Stimulated activated CD8-positive, alpha-beta memory T cell treated with anti-CD3 and anti-CD28 coated beads, Interleukin-4, amount 100 ng/mL, for 4 hours (primary cell): ENCODE results near the gene MYH1.
"Not testable (repeated sequence)": the region's sequence is repeated elsewhere in the genome, so short reads cannot be mapped to it uniquely, and the experiment has no call there.

ENCODE experiments used
- DNase-seq, 2 donors: peaks; one replicate each; pipeline ENCODE4 v3.0.0-alpha.2; 2020; ENCODE audit warnings: low read depth in 2 of 2, low spot score in 1 of 2

Gene MYH1

DNA sequence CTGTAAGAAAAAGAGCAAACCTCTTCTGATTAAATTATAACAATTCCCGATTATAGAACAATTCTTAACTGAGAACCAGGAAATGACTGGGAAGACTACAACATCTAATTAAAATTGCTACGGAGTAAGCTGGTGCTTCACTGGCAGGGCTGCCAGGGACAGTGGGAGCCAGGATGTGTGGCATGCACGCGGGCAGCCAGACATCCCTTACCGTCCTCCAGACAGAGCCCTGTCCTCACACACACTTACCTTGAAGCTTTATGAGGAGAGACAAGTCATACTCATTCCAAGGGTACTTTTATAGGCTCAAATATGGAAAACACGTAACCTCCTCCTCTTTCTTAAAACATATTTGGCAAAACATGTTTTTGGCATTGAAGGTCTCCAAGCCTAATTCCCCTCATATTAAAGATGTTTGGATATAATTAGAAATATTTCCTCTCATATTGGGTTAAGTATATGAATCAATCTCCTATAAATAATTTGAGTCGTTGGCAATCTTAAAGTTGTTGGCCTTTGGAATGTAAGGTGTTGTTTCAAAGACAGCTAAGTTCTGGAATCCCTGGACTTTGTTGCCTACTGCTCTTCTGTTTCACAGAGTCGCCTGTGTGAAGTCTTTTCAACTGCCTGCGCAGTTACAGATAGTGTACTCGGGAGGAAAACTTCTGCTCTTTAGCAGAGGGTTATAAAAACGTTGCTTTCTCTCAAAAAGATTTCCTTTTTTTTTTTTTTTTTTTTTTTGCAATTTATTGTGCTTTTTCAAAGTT lies at the start of gene MYH1:
TSS of gene MYH1 (minus strand) at position 272 of the 767 bp plus-strand sequence. CDS start 1,900 bp downstream, outside the sequence.
- DNase-seq: no peak

DNA sequence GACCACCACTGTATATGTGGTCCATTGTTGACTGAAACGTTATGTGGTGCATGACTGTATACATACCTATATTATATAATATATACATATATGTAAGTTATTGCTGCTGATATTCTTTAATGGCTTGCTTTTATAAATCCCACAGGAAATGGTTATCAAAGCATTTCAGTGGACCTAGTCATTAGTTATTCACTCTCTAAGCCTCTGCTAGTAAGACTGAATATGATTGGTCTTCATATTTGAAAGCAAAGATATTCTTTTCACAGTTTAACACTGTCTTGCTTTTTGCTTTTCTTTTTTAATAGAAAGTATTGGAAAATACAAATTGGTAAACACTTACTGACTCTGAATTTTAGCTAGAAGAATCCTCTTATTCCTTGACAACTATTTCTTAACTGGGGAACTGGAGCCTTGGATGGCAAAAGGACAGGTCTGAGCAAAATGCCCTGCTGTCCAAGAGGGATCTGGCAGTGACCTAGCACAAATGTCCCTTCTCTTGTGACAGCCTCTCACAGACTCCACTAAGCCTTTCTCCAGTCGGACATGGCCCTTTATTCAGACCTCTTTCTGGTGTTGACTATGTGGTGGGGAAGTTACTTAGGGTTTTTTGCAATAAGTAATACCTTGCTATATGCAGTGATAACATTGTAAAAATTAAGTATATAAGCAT lies 45.8 kb upstream of the MYH1 start:
- DNase-seq: no peak

DNA sequence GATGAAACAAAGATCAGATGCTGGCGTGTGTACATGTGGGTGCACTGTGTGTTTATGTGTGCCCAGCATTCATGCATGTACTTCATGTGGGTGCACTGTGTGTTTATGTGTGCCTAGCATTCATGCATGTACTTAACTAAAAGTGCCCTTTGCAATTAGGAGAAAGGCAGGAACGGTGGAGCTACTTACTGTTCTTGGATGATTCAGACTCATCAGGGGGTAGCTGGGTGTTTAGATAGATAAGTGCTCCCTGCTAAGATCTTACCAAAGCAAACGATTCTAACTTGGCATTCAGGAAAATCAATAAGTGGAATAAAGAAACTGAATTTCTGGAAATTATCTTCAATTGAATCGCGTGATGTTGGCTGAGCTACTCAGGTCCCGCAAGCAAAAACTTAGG lies 39.7 kb upstream of the MYH1 start:
- DNase-seq: no peak

DNA sequence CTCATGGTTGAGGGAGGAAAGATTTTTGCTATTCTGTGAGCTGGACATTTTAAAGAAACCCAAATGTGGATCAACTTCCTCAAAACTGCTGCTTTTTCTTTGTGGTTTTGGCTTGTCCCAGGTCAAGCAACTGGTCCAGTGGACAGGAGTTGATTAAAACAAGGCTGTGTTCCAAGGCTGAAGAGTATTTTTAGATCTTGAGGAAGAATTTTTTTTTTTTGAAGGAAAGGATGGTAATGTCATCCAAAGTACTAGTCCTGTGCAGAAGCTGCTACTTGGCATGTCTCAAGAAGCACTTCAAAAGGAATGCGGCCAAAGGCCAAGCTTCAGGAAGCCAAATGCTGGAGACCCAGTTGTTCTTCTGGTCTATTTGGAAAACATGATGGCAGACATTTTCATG lies 39.1 kb upstream of the MYH1 start:
- DNase-seq: no peak

DNA sequence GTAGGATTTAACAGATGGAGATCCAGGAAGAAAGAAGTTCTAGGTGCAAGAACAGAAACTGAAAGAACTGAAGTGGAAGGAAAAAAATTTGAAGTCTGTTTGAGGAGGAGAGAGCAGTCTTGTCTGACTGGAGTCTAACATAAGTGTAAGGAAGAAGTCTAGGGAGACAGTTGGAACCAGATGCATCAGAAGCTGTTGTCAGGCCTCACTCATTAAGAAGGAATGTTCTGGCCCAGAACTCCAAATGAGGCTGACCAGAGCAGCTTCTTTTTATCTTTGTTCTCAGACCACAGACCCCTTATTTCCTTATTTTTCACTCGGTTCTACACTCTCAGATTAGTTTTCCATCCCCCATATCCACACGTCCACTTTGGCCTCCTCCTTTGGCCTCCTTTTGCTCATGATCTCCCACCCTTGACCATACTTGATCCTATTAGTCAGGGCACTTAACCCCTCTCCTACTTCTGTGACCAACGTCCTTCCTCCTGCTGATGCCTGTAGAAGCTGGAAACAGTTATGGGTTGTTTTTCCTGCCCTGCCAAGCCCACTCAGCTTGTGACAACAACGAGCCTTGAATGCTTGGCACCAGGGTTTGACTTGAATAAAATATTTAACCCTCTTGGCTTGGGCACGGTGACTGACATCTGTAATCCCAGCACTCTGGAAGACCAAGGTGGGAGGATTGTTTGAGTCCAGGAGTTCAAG lies 38.1 kb upstream of the MYH1 start:
- DNase-seq: no peak

DNA sequence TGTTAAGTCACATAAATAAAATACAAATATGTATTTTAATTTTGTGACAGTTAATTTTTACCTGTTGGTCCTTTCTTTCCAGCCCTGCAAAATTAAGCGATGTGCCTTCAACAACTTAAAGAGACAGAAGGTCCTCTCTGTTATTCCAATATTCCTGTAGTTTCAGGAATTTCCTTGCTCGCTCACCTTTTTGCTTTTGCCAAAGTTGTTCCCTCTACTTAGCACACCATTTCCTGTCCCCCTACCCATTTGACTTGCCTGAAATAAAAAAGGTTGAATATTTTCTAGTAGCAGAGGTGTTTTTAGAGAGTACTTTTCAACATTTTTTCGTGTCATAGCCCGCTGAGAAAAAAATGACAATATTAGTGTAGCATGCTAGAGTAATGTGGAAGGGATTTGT lies 31.7 kb upstream of the MYH1 start:
- DNase-seq: no peak

DNA sequence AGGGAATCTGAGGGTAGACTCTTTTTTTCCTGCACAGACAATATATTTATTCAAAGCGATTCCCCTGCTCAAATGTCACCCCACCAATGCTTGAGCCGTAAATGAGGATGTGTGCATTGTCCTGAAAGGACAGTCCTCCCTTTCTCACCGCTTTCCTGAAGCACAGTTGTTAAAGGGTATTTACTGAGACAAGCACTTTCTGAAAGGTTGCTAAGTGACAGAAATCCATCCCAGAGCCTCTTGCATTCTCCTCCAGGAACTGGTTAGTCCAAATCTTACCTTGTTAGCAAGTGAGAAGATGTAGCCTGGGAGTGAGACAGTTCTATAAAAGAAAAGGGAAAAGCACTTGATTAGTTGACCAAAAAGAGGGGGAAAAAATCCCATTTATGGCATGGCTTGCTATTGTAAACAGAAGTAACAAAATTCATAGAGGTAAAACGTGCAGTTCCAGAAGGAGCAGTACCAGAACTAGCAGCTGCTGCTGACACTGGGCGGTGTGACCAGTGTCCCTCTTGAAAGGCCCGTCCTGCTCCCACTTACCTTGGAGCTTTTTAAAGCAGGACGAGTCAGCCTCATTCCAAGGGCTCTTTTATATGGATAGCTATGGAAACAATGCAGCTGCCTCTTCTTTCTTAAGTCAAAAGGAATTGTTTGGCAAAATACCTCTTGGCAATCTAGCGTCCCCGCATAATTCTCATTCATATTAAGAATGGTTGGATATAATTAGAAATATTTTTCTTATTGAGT lies 30.9 kb upstream of the MYH1 start, which contains the start of gene MYH2:
TSS of gene MYH2 (minus strand) at position 563 of the 747 bp plus-strand sequence. CDS start 1,738 bp downstream, outside the sequence.
- no peak for DNase-seq

DNA sequence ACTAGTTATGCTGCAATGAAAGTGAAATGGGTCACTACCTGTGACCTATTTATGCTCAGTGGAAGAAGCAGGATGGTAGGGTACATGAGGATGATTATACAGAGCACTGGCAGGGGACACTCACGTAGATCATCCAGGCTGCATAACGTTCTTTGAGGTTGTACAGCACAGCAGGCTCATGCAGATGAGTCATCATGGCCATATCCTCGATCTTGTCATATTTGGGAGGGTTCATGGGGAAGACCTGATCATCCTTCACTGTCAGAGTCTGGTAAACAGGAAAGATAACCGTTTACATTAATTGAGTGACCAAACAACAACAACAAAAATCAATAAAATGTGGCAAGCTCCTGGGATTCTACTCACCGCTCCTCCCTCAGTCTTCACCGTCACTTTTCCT lies 29.0 kb upstream of the MYH1 start:
- DNase-seq: no peak

DNA sequence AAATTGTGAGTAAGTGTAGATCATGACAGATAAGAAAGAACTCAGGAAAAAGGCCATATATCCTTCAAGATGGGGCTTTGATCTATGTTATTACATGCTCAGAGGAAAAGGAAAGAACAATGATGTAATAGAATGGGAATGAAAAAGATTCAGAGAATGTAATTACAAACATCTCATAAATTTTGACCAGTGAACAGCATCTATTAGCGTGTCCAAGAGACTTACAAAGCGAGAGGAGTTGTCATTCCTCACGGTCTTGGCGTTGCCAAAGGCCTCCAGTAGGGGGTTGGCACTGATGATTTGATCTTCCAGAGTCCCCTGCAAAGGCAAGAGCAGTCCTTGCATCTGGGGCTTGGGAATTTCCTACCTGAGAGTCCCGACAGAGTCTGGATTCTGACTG lies 25.1 kb upstream of the MYH1 start:
- not testable (repeated sequence) for DNase-seq

DNA sequence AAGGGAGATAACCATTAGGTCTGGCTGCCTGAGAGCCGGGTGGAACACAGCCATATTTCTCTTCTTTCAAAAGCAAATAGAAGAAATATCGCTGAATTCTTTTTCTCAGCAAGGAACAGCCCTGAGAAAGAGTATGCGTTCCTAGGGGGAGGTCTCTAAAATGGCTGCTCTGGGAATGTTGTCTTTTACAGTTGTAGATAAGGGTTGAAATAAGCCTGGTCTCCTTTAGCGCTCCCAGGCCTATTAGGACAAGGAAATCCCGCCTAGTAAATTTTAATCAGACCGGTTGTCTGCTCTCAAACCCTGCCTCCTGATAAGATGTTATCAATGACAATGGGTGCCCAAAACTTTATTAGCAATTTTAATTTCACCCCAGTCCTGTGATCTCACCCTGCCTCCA lies 22.8 kb upstream of the MYH1 start:
- DNase-seq: not testable (repeated sequence)

DNA sequence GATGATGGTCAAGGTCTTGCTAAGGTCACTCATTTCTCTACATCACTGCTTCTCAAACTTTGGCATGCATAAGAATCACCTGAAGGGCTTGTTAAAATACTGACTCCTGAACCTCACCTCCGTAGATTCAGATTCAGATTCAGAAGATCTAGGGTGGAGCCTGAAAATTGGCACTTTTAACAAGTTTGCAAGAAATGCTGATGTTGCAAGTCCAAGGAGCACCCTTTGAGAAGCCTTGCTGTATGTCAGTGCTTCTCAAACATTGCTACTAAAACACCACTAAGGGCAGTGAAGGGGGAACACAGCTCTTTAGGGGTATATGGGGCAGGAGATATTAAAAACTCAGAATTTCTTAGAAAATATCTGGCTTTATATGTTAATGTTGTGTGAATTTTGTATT lies 13.7 kb upstream of the MYH1 start:
- no peak for DNase-seq

DNA sequence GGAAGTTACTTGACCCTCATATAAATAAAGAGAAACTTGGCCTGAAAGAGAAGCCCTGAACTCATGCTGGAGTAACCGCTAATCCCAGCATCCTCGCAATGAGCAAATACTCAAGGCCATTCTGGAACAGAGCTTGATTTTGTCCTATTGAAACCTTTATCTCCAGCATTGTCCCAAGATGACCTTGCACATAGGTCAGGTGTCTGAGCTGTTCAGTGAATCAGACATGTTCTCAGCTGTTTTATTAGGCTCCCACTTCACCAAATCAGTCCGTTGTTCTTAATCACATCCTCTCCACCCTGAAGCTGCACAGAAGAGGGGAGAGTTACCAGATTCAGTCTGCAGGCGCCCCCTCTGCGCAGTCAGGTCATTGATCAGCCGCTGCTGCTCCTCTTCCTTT lies 9.1 kb upstream of the MYH1 start:
- DNase-seq: no peak

DNA sequence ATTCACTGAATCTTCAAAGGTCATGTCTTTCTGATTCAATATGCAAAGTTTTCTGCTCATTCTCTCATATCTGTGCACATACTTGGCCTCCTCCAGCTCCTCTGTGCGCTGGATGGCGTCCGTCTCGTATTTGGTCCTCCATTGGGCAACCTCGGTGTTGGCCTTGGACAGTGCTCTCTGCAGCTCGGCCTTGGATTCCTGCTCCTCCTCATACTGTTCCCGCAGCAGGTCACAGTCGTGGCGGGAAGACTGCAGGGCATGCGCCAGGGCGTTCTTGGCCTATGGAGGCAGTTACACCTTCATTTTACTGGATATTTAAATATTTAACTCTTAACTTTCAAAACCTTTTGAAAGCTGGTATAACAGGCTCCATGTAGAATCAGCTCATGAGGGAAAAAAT lies 8.2 kb upstream of the MYH1 start:
- DNase-seq: no peak

DNA sequence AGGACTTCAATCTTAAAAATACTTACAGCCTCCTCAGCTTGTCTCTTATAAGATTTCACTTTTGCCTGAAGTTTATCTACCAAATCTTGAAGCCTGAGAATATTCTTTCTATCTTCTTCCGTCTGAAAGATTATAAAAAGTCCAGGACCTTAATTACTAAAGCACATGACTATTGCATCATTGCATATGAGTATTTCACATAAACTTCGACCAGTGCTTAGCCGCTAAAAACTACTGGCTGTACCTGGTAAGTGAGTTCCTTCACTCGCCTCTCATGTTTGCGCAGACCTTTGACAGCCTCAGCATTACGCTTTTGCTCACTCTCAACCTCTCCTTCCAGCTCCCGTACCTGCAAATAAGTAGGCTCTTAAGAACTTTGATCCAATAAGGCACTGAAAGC lies 4.7 kb upstream of the MYH1 start:
- DNase-seq: no peak

DNA sequence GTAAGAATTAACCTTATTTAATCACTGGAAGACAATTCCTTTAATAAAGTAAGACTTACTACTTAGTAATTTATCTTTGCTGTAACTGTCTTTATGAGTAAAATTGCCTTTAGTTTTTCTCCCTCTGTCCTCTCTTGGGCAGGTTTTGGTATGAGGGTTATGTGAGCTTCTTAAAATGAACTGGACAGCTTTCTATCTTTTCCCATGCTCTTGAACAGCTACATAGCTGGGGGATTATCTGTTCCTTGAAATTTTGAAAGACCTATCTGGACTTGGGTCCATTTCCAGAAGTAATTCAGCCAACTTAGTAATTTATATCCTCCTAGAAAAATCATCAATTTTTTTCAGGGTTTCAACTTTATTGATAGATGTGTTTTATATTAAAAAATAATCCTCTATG lies 3.6 kb upstream of the MYH1 start:
- DNase-seq: no peak

DNA sequence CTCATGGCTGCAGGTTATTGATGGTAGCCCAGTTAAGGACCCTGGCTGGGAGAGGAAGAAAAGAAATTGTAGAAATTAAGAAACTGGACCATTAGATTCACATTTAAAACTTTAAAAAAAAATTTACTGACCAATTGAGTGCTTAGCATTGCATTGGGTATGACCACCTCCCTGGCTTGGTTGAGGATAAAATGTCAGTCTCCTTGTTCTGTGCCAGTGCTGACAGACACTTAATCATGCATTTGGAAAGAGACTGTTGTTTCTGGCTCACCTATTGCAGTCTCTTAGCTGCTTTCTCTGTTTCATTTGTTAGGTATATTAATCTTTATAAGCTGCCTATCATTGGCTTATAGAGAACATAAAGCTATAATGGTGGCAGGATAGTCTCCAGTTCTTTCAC lies 1.7 kb downstream of the MYH1 start:
- DNase-seq: no peak

DNA sequence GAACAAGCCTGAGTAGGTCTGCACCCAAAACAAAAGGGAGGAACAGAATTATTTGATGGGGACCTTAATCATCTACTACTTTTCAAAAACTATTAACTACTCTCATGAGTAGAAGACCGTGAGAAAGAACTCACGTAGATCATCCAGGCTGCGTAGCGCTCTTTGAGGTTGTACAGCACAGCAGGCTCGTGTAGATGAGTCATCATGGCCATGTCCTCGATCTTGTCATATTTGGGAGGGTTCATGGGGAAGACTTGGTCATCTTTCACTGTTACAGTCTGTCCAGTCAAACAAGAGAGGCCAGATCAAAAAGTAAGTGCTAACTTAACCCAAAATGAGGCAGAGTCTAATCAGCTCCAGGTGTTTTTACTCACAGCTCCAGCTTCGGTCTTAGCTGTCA lies 2.3 kb downstream of the MYH1 start:
- no peak for DNase-seq

DNA sequence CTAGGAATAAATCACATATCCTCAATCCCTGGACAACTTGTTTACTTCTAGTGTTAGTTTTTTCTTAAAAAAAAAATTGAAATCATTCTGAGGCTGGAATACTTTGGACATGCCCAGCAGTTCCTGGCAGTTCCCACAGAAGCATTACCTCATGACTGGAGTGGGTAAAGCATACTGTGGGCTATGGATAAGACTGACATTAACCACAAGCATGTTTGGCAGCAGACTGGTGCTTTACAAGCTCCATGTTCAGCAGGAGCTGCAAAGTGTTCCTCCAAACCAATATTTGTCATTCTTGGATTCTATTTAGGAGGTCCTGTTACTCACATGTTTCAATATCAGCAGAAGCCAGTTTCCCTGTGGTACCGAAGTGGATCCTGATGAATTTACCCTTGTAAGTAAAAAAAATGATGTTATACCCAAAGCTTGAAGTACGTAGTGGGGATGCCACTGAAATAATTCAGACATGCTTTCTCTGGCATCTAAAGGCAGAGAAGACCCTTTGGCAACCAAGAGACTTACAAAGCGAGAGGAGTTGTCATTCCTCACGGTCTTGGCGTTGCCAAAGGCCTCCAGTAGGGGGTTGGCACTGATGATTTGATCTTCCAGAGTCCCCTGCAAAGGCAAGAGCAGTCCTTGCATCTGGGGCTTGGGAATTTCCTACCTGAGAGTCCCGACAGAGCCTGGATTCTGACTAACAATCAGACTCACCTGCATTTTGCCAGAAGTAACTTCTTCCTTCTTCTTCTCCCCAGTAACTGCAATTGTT lies 4.9 kb downstream of the MYH1 start:
- no peak for DNase-seq

DNA sequence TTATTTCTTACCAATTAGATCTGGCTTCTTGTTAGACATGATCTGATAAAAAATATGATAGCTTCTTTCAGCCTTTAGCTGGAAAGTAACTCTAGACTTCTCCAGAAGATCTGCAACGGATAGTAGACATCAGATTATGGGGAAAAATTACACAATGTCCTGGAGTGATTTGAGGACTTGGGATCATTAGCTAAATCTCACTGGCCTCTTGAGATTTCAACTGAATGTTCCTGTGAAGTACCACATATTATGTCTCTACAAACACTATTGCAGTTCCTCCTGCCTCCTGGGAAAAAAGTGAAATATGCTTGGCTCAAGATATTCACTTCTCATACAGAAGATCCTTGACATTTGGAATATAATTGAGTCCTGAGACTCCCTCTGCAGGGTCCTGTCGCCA lies 5.5 kb downstream of the MYH1 start:
- DNase-seq: no peak

DNA sequence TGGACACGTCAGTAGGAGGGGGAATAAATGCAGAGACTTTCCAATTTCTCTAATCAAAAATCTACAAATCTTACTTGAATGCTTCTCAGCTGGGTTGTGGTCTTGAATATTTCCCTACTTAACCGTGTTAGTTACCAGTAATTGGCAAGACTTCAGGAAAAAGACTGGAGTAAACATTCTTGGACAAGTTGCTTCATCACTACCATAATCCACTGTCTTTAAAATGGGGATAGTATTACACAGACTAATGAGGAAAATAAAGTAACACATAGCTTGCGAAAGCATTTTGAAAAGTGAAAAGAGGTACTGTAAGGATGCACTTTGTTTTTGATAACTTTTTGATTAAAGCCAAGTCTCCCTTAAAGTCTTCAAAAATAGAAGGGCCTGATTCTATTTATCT lies 18.4 kb downstream of the MYH1 start:
- no peak for DNase-seq

DNA sequence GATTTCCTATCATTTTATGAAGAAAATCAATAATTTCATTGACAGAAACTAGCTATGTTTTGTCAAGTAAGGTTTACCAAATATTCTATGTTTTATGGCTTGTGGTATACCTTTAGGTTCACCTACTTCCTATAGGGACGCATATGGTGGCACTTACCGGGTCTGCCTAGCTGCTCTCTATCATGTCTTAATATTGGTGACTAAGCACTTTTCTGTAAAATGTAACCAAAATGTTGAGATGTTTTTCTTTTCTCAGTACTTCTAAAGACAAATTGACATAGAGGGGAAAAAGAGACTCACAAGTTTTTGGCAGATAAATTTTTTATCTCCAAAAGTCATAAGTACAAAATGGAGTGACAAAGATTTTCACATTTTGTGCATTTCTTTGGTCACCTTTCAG lies 26.3 kb downstream of the MYH1 start:
- DNase-seq: no peak
